KG1 (cell line): ENCODE results near the gene ZBP1.

Experiments
- DNase-seq: peaks from one replicate; lab custom pipeline; 2025; lab: John Stamatoyannopoulos, UW

The ZBP1 gene

GRCh38 chr20:57618091-57618763 lies 2.0 kb downstream of the ZBP1 start:
- no peak for DNase-seq

- DNase-seq, result no peak
These were observed 3.0 kb downstream of the ZBP1 start for GRCh38 chr20:57617079-57617795.

- DNase-seq, result no peak
These were observed 3.9 kb downstream of the ZBP1 start for GRCh38 chr20:57616143-57616951.

GRCh38 chr20:57615445-57615811 lies 4.8 kb downstream of the ZBP1 start:
- DNase-seq, result no peak

DNA sequence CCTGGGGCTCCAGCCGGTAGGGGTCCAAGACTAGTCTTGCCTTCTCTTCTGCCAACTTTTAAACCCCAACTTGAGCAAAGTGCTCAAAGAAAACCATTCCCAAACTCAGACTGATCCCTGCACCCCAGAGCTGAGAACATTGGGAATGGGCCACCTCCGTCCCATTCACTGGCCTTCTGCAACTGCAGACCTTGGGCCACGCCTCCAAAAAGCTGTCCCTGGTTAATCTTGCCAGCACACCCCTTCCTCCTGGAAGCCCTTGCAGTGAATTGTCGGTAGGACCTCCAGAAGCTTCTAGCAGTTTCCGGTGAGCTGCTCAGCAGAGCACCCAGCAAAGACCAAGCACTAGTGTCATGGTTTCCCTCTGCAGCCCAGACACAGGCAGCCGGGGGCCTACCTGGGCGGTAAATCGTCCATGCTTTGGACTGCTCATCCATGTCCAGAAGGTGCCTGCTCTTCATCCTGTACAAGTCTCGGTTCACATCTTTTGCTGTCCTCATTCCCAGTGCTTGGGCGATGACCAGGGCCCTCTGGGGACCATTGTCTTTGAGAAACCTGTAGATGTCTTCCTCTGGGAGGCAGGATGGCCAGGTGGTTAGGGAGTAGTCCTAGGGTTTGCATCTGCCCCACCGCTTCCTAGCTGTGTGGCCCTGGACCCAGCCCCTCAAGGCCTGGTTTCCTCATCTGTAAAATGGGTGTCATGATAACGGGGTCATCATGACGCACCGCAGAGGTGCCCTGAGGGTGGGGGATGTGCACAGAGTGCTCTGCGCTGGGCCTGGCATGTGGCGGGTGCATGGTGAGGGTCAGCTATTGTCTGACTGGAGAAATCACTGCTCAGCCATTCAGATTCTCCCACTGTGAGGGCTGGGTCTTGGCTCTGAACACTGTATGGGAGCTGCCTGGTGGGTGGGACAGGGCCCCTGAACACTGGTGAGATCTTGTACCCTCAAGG lies 5.5 kb downstream of the ZBP1 start:
- no peak for DNase-seq

GRCh38 chr20:57613481-57613921 lies 6.7 kb downstream of the ZBP1 start:
- DNase-seq, result no peak

DNA sequence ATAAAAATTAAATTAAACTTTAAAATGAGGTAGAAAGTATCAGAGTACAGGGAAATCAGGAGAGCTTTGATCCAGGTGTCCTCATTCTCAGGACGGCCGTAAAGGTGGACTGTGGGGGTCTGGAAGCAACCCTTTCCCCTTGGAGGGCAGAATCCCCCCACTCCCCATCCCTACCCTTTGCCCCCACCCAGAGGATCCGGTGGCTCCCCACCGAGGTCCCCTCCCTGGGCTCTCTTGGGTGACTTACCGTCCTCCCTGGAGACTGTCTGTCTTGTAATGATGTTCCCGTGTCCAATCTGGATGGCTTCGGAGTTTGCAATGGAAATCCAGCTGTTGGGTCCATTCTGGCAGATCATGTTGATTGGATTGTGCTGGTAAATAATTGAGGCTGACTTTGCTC lies 7.3 kb downstream of the ZBP1 start:
- DNase-seq, result no peak

- no peak for DNase-seq
These were observed 7.8 kb downstream of the ZBP1 start for GRCh38 chr20:57612436-57612835.

- DNase-seq, result no peak
These were observed 8.5 kb downstream of the ZBP1 start for GRCh38 chr20:57611586-57612311.

DNA sequence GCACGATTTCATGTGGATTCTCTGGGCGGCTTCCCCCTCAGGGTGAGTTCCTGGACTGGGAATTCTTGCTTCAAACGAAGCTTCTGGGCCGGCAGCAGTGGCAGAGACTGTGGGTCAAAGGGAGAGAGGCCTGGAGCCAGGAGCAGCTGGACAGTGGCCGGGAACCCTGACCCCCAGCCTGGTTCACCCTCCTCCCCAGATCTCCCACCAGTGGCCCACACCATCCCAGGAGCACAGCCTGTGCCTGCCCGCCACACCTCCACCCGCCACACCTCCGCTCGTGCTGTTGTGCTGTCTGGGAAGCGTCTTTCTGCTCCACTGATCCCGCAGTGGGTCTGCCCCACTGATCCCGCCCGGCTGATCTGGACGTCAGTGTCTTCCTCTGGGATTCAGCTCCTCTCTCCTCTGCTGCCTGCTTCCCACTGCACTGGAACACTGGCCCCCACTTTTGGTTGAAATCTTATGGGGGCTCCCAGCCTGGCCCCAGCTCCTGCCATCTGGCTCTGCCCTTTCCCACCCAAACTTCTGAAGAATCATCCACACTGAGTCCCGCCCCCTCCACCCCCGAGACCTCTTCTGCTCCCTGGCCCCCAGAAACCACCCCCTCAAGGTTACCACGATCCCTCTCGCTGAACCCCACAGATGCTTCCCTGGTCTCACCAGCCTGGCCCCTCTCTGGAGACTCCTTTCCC lies 9.8 kb downstream of the ZBP1 start:
- no peak for DNase-seq

DNA sequence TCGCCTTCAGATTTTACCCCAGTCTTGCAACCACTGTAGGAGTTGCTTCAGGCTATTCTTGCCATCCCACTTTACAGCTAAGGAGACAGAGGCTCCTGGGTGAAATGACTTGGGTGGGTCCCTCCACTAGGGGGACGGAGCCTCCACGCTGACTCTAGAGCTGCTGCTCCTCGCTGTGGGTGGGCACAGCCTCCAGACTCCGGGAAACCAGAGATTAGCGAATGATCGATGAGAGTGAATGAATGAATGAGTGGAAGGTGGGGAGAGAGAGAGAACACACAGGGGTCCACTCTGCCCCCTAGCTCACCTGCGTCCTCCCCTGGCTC lies 10.4 kb downstream of the ZBP1 start:
- DNase-seq, result no peak

- no peak for DNase-seq
These were observed 11.0 kb downstream of the ZBP1 start for GRCh38 chr20:57609086-57609841.

GRCh38 chr20:57608516-57608915 lies 11.7 kb downstream of the ZBP1 start:
- DNase-seq, result no peak

DNA sequence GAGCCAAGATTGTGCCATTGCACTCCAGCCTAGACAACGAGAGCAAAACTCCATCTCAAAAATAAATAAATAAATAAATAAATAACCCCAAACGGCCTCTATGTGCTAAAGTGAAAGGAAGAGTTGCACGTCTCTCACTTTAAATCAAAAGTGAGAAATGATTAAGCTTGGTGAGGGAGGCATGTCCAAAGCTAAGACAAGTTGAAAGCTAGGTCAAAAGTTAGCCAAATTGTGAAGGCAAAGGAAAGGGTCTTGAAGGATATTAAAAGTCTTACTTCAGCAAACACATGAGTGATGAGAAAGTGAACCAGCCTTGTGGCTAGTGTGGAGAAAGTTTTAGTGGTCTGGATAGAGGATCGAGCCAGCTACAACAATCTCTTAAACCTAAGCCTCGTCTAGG lies 14.3 kb downstream of the ZBP1 start:
- DNase-seq, result no peak

DNA sequence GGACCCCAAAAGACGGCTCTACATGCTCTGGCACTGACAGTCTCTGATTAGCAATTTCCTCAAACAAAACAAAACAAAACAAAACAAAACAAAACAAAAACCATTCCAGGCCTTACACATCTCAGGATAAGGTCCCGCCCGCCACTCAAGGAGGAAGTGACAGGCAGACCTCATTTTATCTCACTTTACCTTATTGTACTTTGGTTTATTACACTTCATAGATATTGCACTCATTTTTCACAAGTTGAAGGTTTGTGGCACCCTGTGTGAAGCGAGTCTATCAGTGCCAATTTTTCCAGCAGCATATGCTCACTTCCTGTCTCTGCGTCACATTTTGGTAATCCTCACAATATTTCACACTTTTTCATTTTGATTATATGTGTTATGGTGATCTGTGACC lies 15.2 kb downstream of the ZBP1 start:
- no peak for DNase-seq

DNA sequence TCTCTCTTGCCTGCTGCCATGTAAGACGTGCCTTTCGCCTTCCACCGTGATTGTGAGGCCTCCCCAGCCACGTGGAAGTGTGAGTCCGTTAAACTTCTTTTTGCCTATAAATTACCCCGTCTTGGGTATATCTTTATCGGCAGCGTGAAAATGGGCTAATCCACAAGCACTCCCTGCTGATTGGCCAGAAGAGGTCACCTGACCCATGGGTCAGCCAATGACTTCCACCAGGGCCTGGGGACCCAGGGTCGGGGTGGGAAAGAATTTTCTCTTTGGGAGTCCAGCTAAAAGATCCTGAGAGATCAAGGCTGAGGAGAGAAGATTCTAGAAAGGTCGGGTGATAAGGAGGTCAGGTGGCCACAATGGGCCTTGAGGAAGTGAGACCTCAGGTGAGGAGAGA lies 17.1 kb downstream of the ZBP1 start:
- DNase-seq, result no peak

DNA sequence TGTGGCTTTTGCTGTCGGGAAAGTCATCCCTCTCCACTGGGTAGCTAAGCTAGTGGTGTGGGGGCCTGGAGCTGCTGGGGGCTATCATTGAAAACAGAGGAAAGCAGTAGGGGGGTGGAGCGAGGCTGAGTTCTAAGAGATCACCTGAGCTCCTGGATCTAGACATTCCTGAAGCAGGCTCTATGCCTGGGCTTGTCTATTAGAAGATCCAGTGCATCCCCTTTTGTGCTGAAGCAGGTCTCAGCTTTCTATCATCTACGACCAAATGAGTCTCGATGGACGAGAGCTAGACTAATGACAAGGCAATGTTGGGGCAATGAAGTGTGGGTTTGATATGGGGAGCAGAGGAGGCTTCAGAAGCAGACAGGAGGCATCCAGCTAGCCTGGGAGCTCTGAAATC lies 18.5 kb downstream of the ZBP1 start:
- no peak for DNase-seq

- no peak for DNase-seq
These were observed 19.0 kb downstream of the ZBP1 start for GRCh38 chr20:57601211-57601570.

DNA sequence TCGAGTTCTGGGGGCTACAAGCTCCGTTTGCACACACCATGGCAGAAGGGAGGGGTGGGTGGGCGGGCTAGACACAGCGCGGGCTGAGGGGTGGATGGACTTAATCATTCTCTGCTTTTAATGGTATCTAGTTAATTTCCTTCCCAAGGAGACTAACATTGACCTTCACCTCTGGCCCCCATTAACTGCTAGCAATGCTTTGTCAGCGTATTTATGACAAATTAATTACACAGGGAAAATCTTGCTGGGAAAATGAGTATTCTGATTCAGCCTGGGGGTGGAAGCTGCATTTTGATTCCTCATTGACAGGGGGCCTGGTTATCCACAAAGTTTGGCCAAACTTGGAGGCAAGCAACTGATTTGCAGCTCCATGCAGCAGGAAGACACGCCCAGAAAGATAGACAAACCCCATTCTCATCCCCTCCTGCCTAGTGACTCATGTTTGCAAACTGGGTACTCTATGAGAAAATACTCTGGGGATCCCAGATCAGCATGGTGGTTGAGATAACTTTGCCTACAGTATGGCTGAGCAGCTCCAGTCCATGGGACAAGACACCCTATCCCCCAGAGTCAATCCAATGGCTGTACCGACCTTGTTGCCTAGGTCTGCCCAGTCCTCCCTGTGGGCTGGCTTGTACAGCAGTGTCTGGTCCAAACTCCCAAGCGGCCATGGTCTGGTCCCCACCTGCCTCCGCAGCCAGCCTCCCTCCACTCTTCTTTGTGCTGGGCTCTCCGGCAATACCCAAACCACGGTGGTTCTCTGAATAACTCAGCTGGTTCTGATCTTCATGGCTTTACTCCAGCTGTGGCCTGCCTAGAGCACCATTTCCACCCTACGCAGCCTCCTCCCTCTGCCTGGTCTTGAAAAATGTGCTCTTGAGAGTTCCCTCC lies 19.7 kb downstream of the ZBP1 start:
- DNase-seq, result no peak
